Measurements from ENCODE around the gene MESP1.

Gene MESP1

GRCh38 chr15:89749951-89750559, 994 bp downstream of the MESP1 start:
- TF ChIP-seq CTCF (IDR thresholded peaks at IDR 0.05; ENCODE audit: borderline replicate concordance, insufficient read depth, low read depth, low read length), result no peak

GRCh38 chr15:89749526-89749925, 1.5 kb downstream of the MESP1 start:
- H3K4me3 ChIP-seq (ENCODE audit: low read depth, low read length), result no peak overlapping the region
- TF ChIP-seq CTCF (IDR thresholded peaks at IDR 0.05; ENCODE audit: borderline replicate concordance, insufficient read depth, low read depth, low read length), result no peak

More at GRCh38 chr15:89749951-89750559, 994 bp downstream of the MESP1 start:
- H3K4me3 ChIP-seq (ENCODE audit: low read depth, low read length), result peak overlapping the region; percentile 63

- peak overlapping the region; percentile 2 for H3K4me3 ChIP-seq (ENCODE audit: low read depth, low read length)
Measured at GRCh38 chr15:89749054-89749453, 2.0 kb downstream of the MESP1 start.

GRCh38 chr15:89747708-89748682, 3.1 kb downstream of the MESP1 start:
- no peak overlapping the region for H3K4me3 ChIP-seq (ENCODE audit: low read depth, low read length)
- TF ChIP-seq CTCF (IDR thresholded peaks at IDR 0.05; ENCODE audit: borderline replicate concordance, insufficient read depth, low read depth, low read length), result no peak

More at GRCh38 chr15:89749054-89749453, 2.0 kb downstream of the MESP1 start:
- no peak for TF ChIP-seq CTCF (IDR thresholded peaks at IDR 0.05; ENCODE audit: borderline replicate concordance, insufficient read depth, low read depth, low read length)

GRCh38 chr15:89746386-89746780, 4.7 kb downstream of the MESP1 start:
- TF ChIP-seq CTCF (IDR thresholded peaks at IDR 0.05; ENCODE audit: borderline replicate concordance, insufficient read depth, low read depth, low read length), result no peak
- H3K4me3 ChIP-seq (ENCODE audit: low read depth, low read length), result no peak overlapping the region

- H3K4me3 ChIP-seq (ENCODE audit: low read depth, low read length), result no peak overlapping the region
- no peak for TF ChIP-seq CTCF (IDR thresholded peaks at IDR 0.05; ENCODE audit: borderline replicate concordance, insufficient read depth, low read depth, low read length)
Measured at GRCh38 chr15:89745768-89746167, 5.3 kb downstream of the MESP1 start.
